HEK293 (cell line): Measurements from ENCODE around the gene CCNT1.

ENCODE experiments used
- BCL11B ChIP-seq: fragments of 450-650 bp; formaldehyde crosslinking; IDR thresholded peaks from 2 replicates; pipeline ENCODE4 v1.5.1; 2016; ENCODE audit warnings: low read depth, missing biosample characterization, missing genetic modification characterization
- EGR2 ChIP-seq: fragments of 450-650 bp; formaldehyde crosslinking; IDR thresholded peaks from 2 replicates; pipeline ENCODE4 v1.5.1; 2016; ENCODE audit warnings: low read depth, missing biosample characterization, missing genetic modification characterization
- GFI1B ChIP-seq: fragments of 450-650 bp; formaldehyde crosslinking; IDR thresholded peaks from 2 replicates; pipeline ENCODE4 v1.5.1; 2016; ENCODE audit warnings: missing biosample characterization, missing genetic modification characterization
- GLI2 ChIP-seq: fragments of 450-650 bp; formaldehyde crosslinking; IDR thresholded peaks from 2 replicates; pipeline ENCODE4; 2017; ENCODE audit warnings: missing biosample characterization, missing genetic modification characterization, low read depth, borderline replicate concordance
- KLF10 ChIP-seq: fragments of 450-650 bp; IDR thresholded peaks from 2 replicates; pipeline ENCODE4 v1.5.1; 2018; ENCODE audit warnings: missing biosample characterization, mild to moderate bottlenecking, missing genetic modification characterization
- KLF7 ChIP-seq: fragments of 450-650 bp; formaldehyde crosslinking; IDR thresholded peaks from 2 replicates; pipeline ENCODE4 v1.5.1; 2016; ENCODE audit warnings: missing biosample characterization, missing genetic modification characterization, borderline replicate concordance
- PATZ1 ChIP-seq: fragments of 450-650 bp; formaldehyde crosslinking; IDR thresholded peaks from 2 replicates; pipeline ENCODE4 v1.5.1; 2016; ENCODE audit warnings: missing biosample characterization, missing genetic modification characterization
- PRDM2 ChIP-seq: fragments of 450-650 bp; formaldehyde crosslinking; IDR thresholded peaks from 2 replicates; pipeline ENCODE4 v1.5.1; 2016; ENCODE audit warnings: missing biosample characterization, missing genetic modification characterization, borderline replicate concordance
- SALL2 ChIP-seq: fragments of 450-650 bp; formaldehyde crosslinking; IDR thresholded peaks from 2 replicates; pipeline ENCODE4 v1.5.0; 2017; ENCODE audit warnings: missing biosample characterization, mild to moderate bottlenecking, missing genetic modification characterization, borderline replicate concordance
- WT1 ChIP-seq: fragments of 450-650 bp; formaldehyde crosslinking; IDR thresholded peaks from 2 replicates; pipeline ENCODE4 v1.5.1; 2016; ENCODE audit warnings: missing biosample characterization, missing genetic modification characterization
- ZBTB8A ChIP-seq: fragments of 450-650 bp; formaldehyde crosslinking; IDR thresholded peaks from 2 replicates; pipeline ENCODE4 v1.5.1; 2016; ENCODE audit warnings: missing biosample characterization, missing genetic modification characterization
- ZFP69B ChIP-seq: fragments of 450-650 bp; formaldehyde crosslinking; IDR thresholded peaks from 2 replicates; pipeline ENCODE4 v1.5.1; 2016; ENCODE audit warnings: missing biosample characterization, missing genetic modification characterization
- ZNF121 ChIP-seq: fragments of 450-650 bp; formaldehyde crosslinking; IDR thresholded peaks from 2 replicates; pipeline ENCODE4 v1.5.1; 2016; ENCODE audit warnings: missing biosample characterization, missing genetic modification characterization
- ZNF133 ChIP-seq: fragments of 450-650 bp; formaldehyde crosslinking; IDR thresholded peaks from 2 replicates; pipeline ENCODE4 v1.5.1; 2016; ENCODE audit warnings: missing biosample characterization, missing genetic modification characterization
- ZNF175 ChIP-seq: fragments of 450-650 bp; formaldehyde crosslinking; IDR thresholded peaks from 2 replicates; pipeline ENCODE4 v1.5.1; 2016; ENCODE audit warnings: missing biosample characterization, missing genetic modification characterization
- ZNF211 ChIP-seq: fragments of 450-650 bp; formaldehyde crosslinking; IDR thresholded peaks from 2 replicates; pipeline ENCODE4 v1.5.1; 2016; ENCODE audit warnings: low read depth, missing biosample characterization, missing genetic modification characterization
- ZNF223 ChIP-seq: fragments of 450-650 bp; formaldehyde crosslinking; IDR thresholded peaks from 2 replicates; pipeline ENCODE4 v1.5.1; 2016; ENCODE audit warnings: missing biosample characterization, missing genetic modification characterization
- ZNF292 ChIP-seq: fragments of 450-650 bp; formaldehyde crosslinking; IDR thresholded peaks from 2 replicates; pipeline ENCODE4 v1.5.1; 2016; ENCODE audit warnings: low read depth, missing biosample characterization, missing genetic modification characterization, borderline replicate concordance
- ZNF391 ChIP-seq: fragments of 450-650 bp; formaldehyde crosslinking; IDR thresholded peaks from 2 replicates; pipeline ENCODE4 v1.5.1; 2016; ENCODE audit warnings: low read depth, missing biosample characterization, missing genetic modification characterization, borderline replicate concordance
- ZNF416 ChIP-seq: fragments of 450-650 bp; formaldehyde crosslinking; IDR thresholded peaks from 2 replicates; pipeline ENCODE4 v1.5.1; 2016; ENCODE audit warnings: missing biosample characterization, missing genetic modification characterization
- ZNF514 ChIP-seq: fragments of 450-650 bp; formaldehyde crosslinking; IDR thresholded peaks from 2 replicates; pipeline ENCODE4 v1.5.1; 2016; ENCODE audit warnings: missing biosample characterization, missing genetic modification characterization
- ZNF548 ChIP-seq: fragments of 450-650 bp; formaldehyde crosslinking; IDR thresholded peaks from 2 replicates; pipeline ENCODE4 v1.5.1; 2016; ENCODE audit warnings: missing biosample characterization, missing genetic modification characterization
- ZNF585B ChIP-seq: fragments of 450-650 bp; formaldehyde crosslinking; IDR thresholded peaks from 2 replicates; pipeline ENCODE4 v1.5.1; 2016; ENCODE audit warnings: missing biosample characterization, missing genetic modification characterization
- ZNF623 ChIP-seq: fragments of 450-650 bp; formaldehyde crosslinking; IDR thresholded peaks from 2 replicates; pipeline ENCODE4 v1.5.1; 2016; ENCODE audit warnings: missing biosample characterization, missing genetic modification characterization
- ZNF654 ChIP-seq: fragments of 450-650 bp; formaldehyde crosslinking; IDR thresholded peaks from 2 replicates; pipeline ENCODE4 v1.5.1; 2016; ENCODE audit warnings: low read depth, missing biosample characterization, missing genetic modification characterization
- ZNF658 ChIP-seq: fragments of 450-650 bp; formaldehyde crosslinking; IDR thresholded peaks from 2 replicates; pipeline ENCODE4; 2016; ENCODE audit warnings: missing biosample characterization, missing genetic modification characterization
- ZNF776 ChIP-seq: fragments of 450-650 bp; formaldehyde crosslinking; IDR thresholded peaks from 2 replicates; pipeline ENCODE4 v1.5.0; 2017; ENCODE audit warnings: missing biosample characterization, missing genetic modification characterization, borderline replicate concordance
- TF ChIP-seq, protein P1 (sequence below): fragments of 450-650 bp; formaldehyde crosslinking; IDR thresholded peaks from 2 replicates; pipeline ENCODE4 v1.5.1; 2016; ENCODE audit warnings: missing biosample characterization, missing genetic modification characterization
- TF ChIP-seq, protein P2 (sequence below): fragments of 450-650 bp; formaldehyde crosslinking; IDR thresholded peaks from 2 replicates; pipeline ENCODE4 v1.5.1; 2016; ENCODE audit warnings: missing biosample characterization, missing genetic modification characterization
- TF ChIP-seq, protein P3 (sequence below): fragments of 450-650 bp; formaldehyde crosslinking; optimal IDR thresholded peaks from 2 replicates; pipeline ENCODE3; 2016; ENCODE audit warnings: missing biosample characterization, mild to moderate bottlenecking, missing genetic modification characterization

Gene CCNT1

GRCh38 chr12:48683534-48683933, 33.0 kb downstream of the CCNT1 start (continued):
- TF ChIP-seq PRDM2 (tag by site-specific recombination) (no peak), ZNF585B (no peak), ZBTB8A (tag by site-specific recombination) (peak; percentile 82), ZNF292 (tag by site-specific recombination) (0 out of 2 replicates have a peak, but pooled peaks have one; percentile 69), ZNF223 (no peak), PATZ1 (tag by site-specific recombination) (no peak), ZNF133 (tag by site-specific recombination) (no peak), ZNF654 (peak; percentile 55), ZNF548 (tag by site-specific recombination) (no peak), WT1 (no peak), BCL11B (tag by site-specific recombination) (no peak), ZNF776 (tag by site-specific recombination) (no peak), GLI2 (tag by site-specific recombination) (peak; percentile 58; the same call in 1 of the 2 replicates), ZFP69B (tag by site-specific recombination) (no peak), ZNF658 (no peak), ZNF623 (tag by site-specific recombination) (peak; percentile 83), ZNF514 (tag by site-specific recombination) (no peak), ZNF391 (tag by site-specific recombination) (no peak), GFI1B (tag by site-specific recombination) (0 out of 2 replicates have a peak, but pooled peaks have one; percentile 55), KLF10 (tag by site-specific recombination) (no peak), ZNF211 (tag by site-specific recombination) (no peak), SALL2 (no peak), ZNF175 (tag by site-specific recombination) (no peak), KLF7 (tag by site-specific recombination) (no peak), ZNF416 (tag by site-specific recombination) (no peak), ZNF121 (tag by site-specific recombination) (no peak), EGR2 (tag by site-specific recombination) (no peak)
- TF ChIP-seq, protein P1, sequence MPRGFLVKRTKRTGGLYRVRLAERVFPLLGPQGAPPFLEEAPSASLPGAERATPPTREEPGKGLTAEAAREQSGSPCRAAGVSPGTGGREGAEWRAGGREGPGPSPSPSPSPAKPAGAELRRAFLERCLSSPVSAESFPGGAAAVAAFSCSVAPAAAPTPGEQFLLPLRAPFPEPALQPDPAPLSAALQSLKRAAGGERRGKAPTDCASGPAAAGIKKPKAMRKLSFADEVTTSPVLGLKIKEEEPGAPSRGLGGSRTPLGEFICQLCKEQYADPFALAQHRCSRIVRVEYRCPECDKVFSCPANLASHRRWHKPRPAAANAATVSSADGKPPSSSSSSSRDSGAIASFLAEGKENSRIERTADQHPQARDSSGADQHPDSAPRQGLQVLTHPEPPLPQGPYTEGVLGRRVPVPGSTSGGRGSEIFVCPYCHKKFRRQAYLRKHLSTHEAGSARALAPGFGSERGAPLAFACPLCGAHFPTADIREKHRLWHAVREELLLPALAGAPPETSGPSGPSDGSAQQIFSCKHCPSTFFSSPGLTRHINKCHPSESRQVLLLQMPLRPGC = no peak
- TF ChIP-seq, protein P2, sequence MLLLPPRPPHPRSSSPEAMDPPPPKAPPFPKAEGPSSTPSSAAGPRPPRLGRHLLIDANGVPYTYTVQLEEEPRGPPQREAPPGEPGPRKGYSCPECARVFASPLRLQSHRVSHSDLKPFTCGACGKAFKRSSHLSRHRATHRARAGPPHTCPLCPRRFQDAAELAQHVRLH (tag by site-specific recombination) = no peak
- TF ChIP-seq, protein P3, sequence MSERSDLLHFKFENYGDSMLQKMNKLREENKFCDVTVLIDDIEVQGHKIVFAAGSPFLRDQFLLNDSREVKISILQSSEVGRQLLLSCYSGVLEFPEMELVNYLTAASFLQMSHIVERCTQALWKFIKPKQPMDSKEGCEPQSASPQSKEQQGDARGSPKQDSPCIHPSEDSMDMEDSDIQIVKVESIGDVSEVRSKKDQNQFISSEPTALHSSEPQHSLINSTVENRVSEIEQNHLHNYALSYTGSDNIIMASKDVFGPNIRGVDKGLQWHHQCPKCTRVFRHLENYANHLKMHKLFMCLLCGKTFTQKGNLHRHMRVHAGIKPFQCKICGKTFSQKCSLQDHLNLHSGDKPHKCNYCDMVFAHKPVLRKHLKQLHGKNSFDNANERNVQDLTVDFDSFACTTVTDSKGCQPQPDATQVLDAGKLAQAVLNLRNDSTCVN = no peak
